ENCODE data around the gene PHOX2B.
"Not testable (repeated sequence)": the region's sequence is repeated elsewhere in the genome, so short reads cannot be mapped to it uniquely, and the experiment has no call there.

Gene PHOX2B

GRCh38 chr4:41747230-41748055 is 1.1 kb downstream of the PHOX2B start:
- DNase-seq = no peak

GRCh38 chr4:41746440-41747229 is 1.9 kb downstream of the PHOX2B start:
- DNase-seq = no peak

GRCh38 chr4:41746025-41746439 is 2.5 kb downstream of the PHOX2B start:
- DNase-seq = no peak

- DNase-seq = no peak
These were observed 3.1 kb downstream of the PHOX2B start for GRCh38 chr4:41745292-41746024.

- DNase-seq = no peak
These were observed 3.8 kb downstream of the PHOX2B start for GRCh38 chr4:41744572-41745291.

- DNase-seq = no peak
These were observed 7.2 kb downstream of the PHOX2B start for GRCh38 chr4:41741354-41741753.

GRCh38 chr4:41737491-41737890 is 11.0 kb downstream of the PHOX2B start:
- DNase-seq = not testable (repeated sequence)

GRCh38 chr4:41734371-41734770 is 14.2 kb downstream of the PHOX2B start:
- DNase-seq = no peak

GRCh38 chr4:41731569-41732126 is 16.9 kb downstream of the PHOX2B start:
- DNase-seq = no peak

GRCh38 chr4:41728573-41728913 is 20.0 kb downstream of the PHOX2B start:
- DNase-seq = no peak

- DNase-seq = no peak
These were observed 20.5 kb downstream of the PHOX2B start for GRCh38 chr4:41727861-41728572.

- DNase-seq = no peak
These were observed 23.3 kb downstream of the PHOX2B start for GRCh38 chr4:41725254-41725653.

GRCh38 chr4:41723286-41723685 is 25.2 kb downstream of the PHOX2B start:
- no peak for DNase-seq

GRCh38 chr4:41722181-41722580 is 26.3 kb downstream of the PHOX2B start:
- DNase-seq = no peak

- DNase-seq = no peak
These were observed 29.1 kb downstream of the PHOX2B start for GRCh38 chr4:41719417-41719816.

- no peak for DNase-seq
These were observed 29.6 kb downstream of the PHOX2B start for GRCh38 chr4:41718907-41719306.

- no peak for DNase-seq
These were observed 33.4 kb downstream of the PHOX2B start for GRCh38 chr4:41715155-41715554.

GRCh38 chr4:41714364-41715000 is 34.0 kb downstream of the PHOX2B start:
- DNase-seq = no peak

GRCh38 chr4:41713768-41714167 is 34.8 kb downstream of the PHOX2B start:
- no peak for DNase-seq

GRCh38 chr4:41712425-41712824 is 36.1 kb downstream of the PHOX2B start:
- no peak for DNase-seq

GRCh38 chr4:41711654-41712053 is 36.9 kb downstream of the PHOX2B start:
- DNase-seq = not testable (repeated sequence)

Data from NCI-H446 (cell line).